ENCODE measurements around the gene EEFSEC. TPM values are rescaled to one million over a fixed set of nuclear protein-coding genes. Genes with fewer than 3 reads are reported as not detected.
A peak's percentile ranks its signal among the peaks of the same experiment; 100 is the strongest.

EEFSEC gene
- total RNA-seq, 1 donor: 5.1 TPM

DNA sequence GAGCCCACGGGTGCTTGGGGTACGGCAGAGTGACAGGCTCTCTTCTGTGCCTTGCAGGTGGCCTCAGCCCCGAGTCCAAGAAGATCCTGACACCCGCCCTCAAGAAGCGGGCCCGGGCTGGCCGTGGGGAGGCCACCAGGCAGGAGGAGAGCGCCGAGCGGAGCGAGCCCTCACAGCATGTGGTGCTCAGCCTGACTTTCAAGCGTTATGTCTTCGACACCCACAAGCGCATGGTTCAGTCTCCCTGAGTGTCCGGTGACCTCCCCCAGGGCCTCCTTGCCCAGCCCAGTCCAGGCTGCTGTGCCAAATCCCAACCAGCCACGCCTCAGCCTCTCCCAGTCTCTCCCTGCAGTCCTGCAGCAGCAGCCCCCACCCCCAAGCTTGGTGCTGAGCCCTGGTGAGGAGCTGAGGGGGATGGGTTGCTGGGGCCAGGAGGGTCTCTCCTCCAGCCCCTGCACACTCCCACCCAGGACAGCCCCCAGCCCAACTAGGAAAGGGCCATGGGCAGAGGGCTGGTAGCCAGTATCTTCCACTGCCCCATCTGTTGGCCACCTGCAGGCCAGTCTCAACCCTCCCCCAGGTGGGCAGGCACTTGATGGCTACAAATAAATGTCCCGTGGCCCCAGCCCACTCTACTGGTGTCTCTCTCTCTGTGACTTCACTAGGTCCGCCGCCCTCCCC, 254.9 kb downstream of the EEFSEC start:
- no peak overlapping the region for H3K4me3 ChIP-seq (ENCODE audit: insufficient read depth, low read length)
- H2AFZ ChIP-seq (ENCODE audit: low read length): no peak overlapping the region
- H4K20me1 ChIP-seq (ENCODE audit: insufficient read depth, low read length): no peaks in the 10 kb centered on the region
- H3K79me2 ChIP-seq (ENCODE audit: insufficient read depth, low read length): no peaks in the 10 kb centered on the region
- TF ChIP-seq, protein P1, sequence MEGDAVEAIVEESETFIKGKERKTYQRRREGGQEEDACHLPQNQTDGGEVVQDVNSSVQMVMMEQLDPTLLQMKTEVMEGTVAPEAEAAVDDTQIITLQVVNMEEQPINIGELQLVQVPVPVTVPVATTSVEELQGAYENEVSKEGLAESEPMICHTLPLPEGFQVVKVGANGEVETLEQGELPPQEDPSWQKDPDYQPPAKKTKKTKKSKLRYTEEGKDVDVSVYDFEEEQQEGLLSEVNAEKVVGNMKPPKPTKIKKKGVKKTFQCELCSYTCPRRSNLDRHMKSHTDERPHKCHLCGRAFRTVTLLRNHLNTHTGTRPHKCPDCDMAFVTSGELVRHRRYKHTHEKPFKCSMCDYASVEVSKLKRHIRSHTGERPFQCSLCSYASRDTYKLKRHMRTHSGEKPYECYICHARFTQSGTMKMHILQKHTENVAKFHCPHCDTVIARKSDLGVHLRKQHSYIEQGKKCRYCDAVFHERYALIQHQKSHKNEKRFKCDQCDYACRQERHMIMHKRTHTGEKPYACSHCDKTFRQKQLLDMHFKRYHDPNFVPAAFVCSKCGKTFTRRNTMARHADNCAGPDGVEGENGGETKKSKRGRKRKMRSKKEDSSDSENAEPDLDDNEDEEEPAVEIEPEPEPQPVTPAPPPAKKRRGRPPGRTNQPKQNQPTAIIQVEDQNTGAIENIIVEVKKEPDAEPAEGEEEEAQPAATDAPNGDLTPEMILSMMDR (IDR thresholded peaks at IDR 0.05; ENCODE audit: extremely low read depth, low read depth, low read length): no peak
- H3K9me3 ChIP-seq (ENCODE audit: low read depth, low read length): no peaks in the 10 kb centered on the region
- H3K27ac ChIP-seq (ENCODE audit: low read depth, low read length): no peak overlapping the region
- no peaks in the 10 kb centered on the region for H3K27me3 ChIP-seq (ENCODE audit: insufficient read depth, low read length)
- H3K4me2 ChIP-seq (ENCODE audit: insufficient read depth, low read length): no peak overlapping the region
- H3K4me1 ChIP-seq (ENCODE audit: insufficient read depth, low read length): no peaks in the 10 kb centered on the region
- no peak for DNase-seq (ENCODE audit: insufficient read length, low spot score, missing footprints)
- no peaks in the 10 kb centered on the region for H3K36me3 ChIP-seq (ENCODE audit: insufficient read depth, low read length)

DNA sequence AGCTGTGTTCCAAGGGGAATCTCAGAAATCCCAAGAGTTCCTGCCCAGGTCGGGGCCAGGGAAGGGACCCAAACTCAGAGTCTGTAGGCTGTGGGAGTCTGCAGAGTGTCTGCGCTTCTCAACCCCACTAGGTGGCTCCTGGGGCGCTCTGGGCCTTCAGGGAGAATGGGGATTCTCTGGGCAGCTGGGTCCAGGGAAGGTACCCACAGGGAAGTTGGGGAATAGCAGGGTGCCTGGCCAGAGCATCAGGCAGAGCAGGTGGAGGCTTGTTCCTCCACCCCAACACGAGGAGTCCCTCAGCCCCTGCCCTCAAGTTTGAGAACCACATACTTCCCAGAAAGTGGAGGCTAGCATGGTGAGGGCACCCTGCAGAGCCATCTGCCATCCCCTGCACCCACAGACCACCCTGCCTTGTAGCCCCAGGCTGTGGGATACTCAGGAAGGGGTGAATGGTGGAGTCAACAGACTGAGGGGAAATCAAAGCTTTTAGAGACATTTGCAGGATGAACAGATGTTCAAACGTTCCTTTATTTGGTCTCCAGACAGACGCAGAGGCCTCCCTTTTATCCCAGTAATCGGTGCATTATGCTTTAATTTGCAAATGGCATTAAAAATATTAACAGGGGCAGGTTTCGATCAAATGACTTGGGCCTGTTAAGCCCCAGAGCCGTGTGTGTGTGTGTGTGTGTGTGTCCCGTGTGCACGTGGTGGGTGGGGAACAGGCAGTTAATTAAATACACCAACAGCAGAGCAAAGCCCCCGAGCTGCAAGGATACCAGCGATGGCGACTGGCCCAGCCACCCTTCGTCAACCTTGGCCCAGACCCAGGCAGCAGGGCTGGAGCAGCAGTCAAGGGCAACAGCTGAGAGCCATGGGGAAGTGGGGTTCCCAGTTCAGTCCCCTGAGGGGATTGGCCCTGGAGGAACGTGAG, 255.7 kb downstream of the EEFSEC start:
- DNase-seq (ENCODE audit: insufficient read length, low spot score, missing footprints): no peak
- no peak overlapping the region for H3K4me3 ChIP-seq (ENCODE audit: insufficient read depth, low read length)
- H3K4me1 ChIP-seq (ENCODE audit: insufficient read depth, low read length): no peaks in the 10 kb centered on the region
- H3K27ac ChIP-seq (ENCODE audit: low read depth, low read length): no peak overlapping the region
- no peaks in the 10 kb centered on the region for H3K27me3 ChIP-seq (ENCODE audit: insufficient read depth, low read length)
- no peak overlapping the region for H2AFZ ChIP-seq (ENCODE audit: low read length)
- no peaks in the 10 kb centered on the region for H4K20me1 ChIP-seq (ENCODE audit: insufficient read depth, low read length)
- no peaks in the 10 kb centered on the region for H3K79me2 ChIP-seq (ENCODE audit: insufficient read depth, low read length)
- no peaks in the 10 kb centered on the region for H3K36me3 ChIP-seq (ENCODE audit: insufficient read depth, low read length)
- H3K4me2 ChIP-seq (ENCODE audit: insufficient read depth, low read length): no peak overlapping the region
- H3K9me3 ChIP-seq (ENCODE audit: low read depth, low read length): no peaks in the 10 kb centered on the region
- TF ChIP-seq, protein P1 (IDR thresholded peaks at IDR 0.05; ENCODE audit: extremely low read depth, low read depth, low read length): peak; percentile 14

DNA sequence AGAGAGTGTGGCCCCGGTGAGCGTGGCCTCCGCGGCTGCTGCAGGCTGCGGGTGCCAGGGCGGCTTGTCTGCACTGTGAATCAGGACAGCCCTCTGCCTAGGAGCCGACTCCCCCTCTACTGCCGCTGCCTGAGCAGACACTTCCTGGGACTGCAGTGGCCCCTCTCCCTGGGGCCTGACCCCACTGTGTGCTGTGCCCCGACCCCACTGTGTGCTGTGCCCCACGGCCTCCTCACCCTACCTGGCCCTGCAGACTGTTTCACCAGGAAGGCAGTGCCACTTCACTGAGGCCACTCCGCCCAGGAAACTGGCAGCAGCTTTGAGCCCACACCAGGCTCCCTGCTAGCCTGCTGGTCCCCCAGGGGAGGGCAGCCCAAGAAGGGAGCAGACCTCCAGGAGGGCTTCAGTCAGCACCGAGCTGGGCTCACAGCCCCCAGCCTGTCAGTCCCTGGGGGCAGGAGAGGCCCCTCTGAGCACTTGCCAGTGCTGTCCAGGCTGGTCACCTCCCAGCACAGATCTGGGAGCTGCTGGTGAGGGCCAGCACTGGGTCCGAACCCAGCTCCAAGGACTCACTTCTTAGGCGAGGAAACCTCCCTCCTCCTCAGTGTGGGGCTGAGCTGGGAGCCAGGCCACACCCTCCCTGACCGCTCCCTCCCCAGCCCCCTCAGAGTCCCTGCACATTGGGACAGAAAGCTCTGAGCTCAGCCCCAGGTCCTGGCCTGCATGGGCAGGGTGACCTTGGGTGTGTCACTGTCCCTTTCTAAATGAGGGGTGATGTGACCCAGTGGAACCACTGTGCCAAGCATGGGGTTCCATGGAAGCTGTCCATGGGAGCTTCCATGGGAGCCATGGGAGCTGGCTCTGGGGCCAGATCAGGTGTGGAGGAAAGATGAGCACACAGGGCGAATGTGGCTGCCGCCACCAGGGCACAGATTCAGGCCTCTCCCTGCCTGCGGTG, 256.6 kb downstream of the EEFSEC start:
- Histone ChIP-seq H3K27me3 (ENCODE audit: insufficient read depth, low read length) (no peaks in the 10 kb centered on the region), H2AFZ (ENCODE audit: low read length) (no peak overlapping the region), H4K20me1 (ENCODE audit: insufficient read depth, low read length) (no peaks in the 10 kb centered on the region), H3K79me2 (ENCODE audit: insufficient read depth, low read length) (no peaks in the 10 kb centered on the region), H3K36me3 (ENCODE audit: insufficient read depth, low read length) (no peaks in the 10 kb centered on the region), H3K4me1 (ENCODE audit: insufficient read depth, low read length) (no peaks in the 10 kb centered on the region), H3K4me3 (ENCODE audit: insufficient read depth, low read length) (no peak overlapping the region), H3K4me2 (ENCODE audit: insufficient read depth, low read length) (no peak overlapping the region), H3K9me3 (ENCODE audit: low read depth, low read length) (no peaks in the 10 kb centered on the region), H3K27ac (ENCODE audit: low read depth, low read length) (no peak overlapping the region)
- DNase-seq (ENCODE audit: insufficient read length, low spot score, missing footprints): no peak
- TF ChIP-seq, protein P1 (IDR thresholded peaks at IDR 0.05; ENCODE audit: extremely low read depth, low read depth, low read length): no peak
